Measurements from ENCODE around the gene GAD1.

DNA sequence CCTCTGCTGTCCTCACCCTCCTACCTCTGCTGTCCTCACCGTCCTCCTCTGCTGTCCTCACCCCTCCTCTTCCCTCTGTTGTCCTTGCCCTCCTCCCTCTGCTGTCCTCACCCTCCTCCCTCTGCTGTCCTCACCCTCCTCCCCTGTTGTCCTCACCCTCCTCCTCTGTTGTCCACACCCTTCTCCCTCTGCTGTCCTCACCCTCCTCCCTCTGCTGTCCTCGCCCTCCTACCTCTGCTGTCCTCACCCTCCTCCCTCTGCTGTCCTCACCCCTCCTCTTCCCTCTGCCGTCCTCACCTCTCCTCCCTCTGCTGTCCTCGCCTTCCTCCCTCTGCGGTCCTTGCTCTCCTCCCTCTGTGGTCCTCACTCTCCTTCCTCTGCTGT is 11.8 kb downstream of the GAD1 start:
- no peak for TF ChIP-seq POLR2A (IDR thresholded peaks at IDR 0.05)
- TF ChIP-seq, protein P1, sequence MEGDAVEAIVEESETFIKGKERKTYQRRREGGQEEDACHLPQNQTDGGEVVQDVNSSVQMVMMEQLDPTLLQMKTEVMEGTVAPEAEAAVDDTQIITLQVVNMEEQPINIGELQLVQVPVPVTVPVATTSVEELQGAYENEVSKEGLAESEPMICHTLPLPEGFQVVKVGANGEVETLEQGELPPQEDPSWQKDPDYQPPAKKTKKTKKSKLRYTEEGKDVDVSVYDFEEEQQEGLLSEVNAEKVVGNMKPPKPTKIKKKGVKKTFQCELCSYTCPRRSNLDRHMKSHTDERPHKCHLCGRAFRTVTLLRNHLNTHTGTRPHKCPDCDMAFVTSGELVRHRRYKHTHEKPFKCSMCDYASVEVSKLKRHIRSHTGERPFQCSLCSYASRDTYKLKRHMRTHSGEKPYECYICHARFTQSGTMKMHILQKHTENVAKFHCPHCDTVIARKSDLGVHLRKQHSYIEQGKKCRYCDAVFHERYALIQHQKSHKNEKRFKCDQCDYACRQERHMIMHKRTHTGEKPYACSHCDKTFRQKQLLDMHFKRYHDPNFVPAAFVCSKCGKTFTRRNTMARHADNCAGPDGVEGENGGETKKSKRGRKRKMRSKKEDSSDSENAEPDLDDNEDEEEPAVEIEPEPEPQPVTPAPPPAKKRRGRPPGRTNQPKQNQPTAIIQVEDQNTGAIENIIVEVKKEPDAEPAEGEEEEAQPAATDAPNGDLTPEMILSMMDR (IDR thresholded peaks at IDR 0.05) = no peak
- no peak for TF ChIP-seq EP300 (IDR thresholded peaks at IDR 0.05)
